Nephron progenitor cell (in vitro differentiated cells): ENCODE results near the gene LRRC45.
A peak's percentile ranks its signal among the peaks of the same experiment; 100 is the strongest.

Source experiments
- DNase-seq: peaks from one replicate; pipeline ENCODE4 v3.0.0; 2021
- H3K27ac Mint-ChIP-seq: 2 replicates; pipeline ENCODE4 v1.8.0; 2021; ENCODE audit warnings: mild to moderate bottlenecking, moderate library complexity, mixed read lengths
- H3K27me3 Mint-ChIP-seq: 2 replicates; pipeline ENCODE4 v1.8.0; 2021; ENCODE audit warnings: mild to moderate bottlenecking, low read depth, mixed read lengths; ENCODE audit not compliant: poor library complexity
- H3K36me3 Mint-ChIP-seq: 2 replicates; pipeline ENCODE4 v1.8.0; 2021; ENCODE audit warnings: low read depth, mixed read lengths
- H3K4me1 Mint-ChIP-seq: 2 replicates; pipeline ENCODE4 v1.8.0; 2021; ENCODE audit warnings: mixed read lengths
- H3K4me3 Mint-ChIP-seq: 2 replicates; pipeline ENCODE4 v1.8.0; 2021; ENCODE audit warnings: mild to moderate bottlenecking, moderate library complexity, mixed read lengths
- H3K9me3 Mint-ChIP-seq: 2 replicates; pipeline ENCODE4 v1.8.0; 2021; ENCODE audit warnings: mild to moderate bottlenecking, moderate library complexity, mixed read lengths
- TF ChIP-seq, protein P1 (sequence below): fragments of 200-600 bp; sonication (generic); IDR thresholded peaks from 2 replicates; pipeline ENCODE4 v1.5.0; 2021; ENCODE audit warnings: antibody characterized with exemption

Gene LRRC45

DNA sequence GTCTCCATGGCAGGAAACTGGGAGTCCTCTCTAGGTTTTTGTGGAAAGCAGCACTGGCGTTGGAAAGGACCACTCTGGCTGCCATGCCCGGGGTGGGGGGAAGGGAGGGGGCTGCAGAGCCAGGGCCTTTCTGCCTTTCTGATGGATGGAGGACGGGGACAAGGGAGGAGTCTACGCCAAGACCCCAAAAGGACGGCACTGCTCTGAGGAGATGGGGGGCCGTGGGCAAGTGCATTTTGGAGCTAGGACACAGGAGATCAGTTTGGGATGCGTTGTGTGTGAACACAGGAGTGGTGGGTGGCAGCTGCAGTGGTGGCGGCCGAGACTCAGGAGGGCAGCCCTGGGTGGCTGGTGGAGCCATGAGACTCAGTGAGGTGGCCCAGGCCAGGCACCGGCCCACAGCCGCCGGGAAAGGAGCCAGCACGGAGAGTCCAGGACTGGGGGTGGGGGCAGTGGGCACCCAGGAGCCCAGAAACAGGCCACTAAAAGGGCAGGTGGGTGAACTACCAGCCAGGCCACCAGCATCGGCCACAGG, 2.5 kb upstream of the LRRC45 start:
- H3K27me3 Mint-ChIP-seq = no peaks in the 10 kb centered on the region
- TF ChIP-seq, protein P1, sequence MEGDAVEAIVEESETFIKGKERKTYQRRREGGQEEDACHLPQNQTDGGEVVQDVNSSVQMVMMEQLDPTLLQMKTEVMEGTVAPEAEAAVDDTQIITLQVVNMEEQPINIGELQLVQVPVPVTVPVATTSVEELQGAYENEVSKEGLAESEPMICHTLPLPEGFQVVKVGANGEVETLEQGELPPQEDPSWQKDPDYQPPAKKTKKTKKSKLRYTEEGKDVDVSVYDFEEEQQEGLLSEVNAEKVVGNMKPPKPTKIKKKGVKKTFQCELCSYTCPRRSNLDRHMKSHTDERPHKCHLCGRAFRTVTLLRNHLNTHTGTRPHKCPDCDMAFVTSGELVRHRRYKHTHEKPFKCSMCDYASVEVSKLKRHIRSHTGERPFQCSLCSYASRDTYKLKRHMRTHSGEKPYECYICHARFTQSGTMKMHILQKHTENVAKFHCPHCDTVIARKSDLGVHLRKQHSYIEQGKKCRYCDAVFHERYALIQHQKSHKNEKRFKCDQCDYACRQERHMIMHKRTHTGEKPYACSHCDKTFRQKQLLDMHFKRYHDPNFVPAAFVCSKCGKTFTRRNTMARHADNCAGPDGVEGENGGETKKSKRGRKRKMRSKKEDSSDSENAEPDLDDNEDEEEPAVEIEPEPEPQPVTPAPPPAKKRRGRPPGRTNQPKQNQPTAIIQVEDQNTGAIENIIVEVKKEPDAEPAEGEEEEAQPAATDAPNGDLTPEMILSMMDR = no peak
- no peak overlapping the region for H3K4me3 Mint-ChIP-seq
- no peaks in the 10 kb centered on the region for H3K36me3 Mint-ChIP-seq
- H3K4me1 Mint-ChIP-seq = peaks cover 31% of the 10 kb centered on the region
- H3K9me3 Mint-ChIP-seq = no peaks in the 10 kb centered on the region
- H3K27ac Mint-ChIP-seq = no peak overlapping the region
- no peak for DNase-seq

DNA sequence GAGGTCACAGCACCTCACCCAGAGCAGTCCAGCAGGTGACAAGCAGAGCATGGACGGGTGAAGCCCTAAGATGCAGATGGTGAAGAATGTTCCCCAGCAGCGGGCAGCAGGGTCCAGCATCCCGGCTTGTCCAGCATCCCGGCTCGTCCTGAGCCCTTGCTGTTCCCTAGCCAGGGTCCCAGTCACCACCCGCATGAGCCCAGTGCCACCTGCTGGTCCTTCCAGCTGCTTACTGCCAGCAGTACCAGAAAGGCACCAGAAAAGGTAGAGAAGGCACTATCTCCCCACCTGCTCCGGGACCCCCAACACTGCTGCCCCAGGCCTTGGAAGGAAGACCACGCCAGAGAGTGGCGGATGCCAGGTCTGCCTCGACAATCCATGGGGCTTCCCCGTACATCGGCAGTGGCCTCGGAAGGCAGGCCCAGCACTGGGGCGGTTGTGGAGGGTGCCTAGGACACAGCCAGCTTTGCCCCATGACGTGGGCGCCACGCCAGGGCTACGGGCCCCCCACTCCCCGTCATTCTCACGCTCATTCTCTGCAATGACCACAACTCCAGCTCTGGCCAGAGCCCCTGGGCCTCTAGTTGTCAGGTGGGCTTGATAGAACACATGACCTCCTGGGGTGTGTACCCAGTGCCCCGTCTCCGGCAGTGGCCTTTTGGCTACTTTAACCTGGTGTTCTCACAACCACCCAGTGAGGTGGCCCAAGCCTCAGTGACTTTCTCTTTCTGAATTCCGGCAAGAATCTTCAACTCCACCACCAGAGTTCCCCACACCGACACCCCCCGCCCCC, 1.8 kb upstream of the LRRC45 start:
- no peak overlapping the region for H3K27ac Mint-ChIP-seq
- TF ChIP-seq, protein P1 = peak; percentile 52
- H3K27me3 Mint-ChIP-seq = no peaks in the 10 kb centered on the region
- no peaks in the 10 kb centered on the region for H3K9me3 Mint-ChIP-seq
- H3K4me3 Mint-ChIP-seq = peak overlapping the region; percentile 82
- H3K36me3 Mint-ChIP-seq = no peaks in the 10 kb centered on the region
- peaks cover 31% of the 10 kb centered on the region for H3K4me1 Mint-ChIP-seq
- peak; percentile 70 for DNase-seq

GRCh38 chr17:82021900-82022309, 1.2 kb upstream of the LRRC45 start:
- peaks cover 31% of the 10 kb centered on the region for H3K4me1 Mint-ChIP-seq

DNA sequence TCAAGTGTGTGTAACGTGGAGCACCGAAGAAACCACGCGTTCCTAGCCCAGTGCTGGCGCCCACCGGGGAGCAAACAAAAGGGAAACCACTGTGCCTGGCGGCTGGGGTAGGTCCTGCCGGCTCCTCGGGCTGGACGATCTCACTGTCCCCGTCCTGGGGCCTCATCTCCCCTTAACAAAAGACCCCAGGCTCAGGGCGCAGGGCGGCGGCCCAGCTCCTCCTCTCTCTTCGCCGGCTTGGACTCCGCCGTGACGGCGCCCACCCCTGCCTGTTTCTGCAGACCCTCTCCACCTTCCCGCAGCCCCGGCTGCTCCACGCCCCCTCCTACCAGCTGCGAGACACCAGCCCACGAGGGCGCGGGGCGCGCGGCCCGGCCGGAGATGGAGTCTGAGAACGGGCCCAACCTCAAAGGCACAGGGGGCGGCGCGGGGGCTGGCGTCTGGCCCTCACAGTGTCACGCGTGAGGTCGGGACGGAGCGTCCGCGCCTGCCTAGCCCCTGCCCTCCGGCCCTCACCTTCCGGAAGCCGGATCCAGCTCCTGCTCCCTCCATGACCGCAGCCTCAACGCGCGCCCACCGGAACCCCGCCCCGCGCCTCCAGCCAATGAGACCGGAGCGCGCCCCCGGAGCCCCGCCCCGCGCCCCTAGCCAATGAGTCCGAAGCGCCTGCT, 660 bp upstream of the LRRC45 start, which contains the start of gene CENPX:
CENPX (minus strand) TSS at position 569 of the 671 bp plus-strand sequence; CDS start at position 552, 17 bp downstream.
- peak within 1 kb of the TSS; percentile 82 for H3K4me3 Mint-ChIP-seq
- H3K27ac Mint-ChIP-seq = no peak within 1 kb of the TSS
- no peaks in the 10 kb centered on the region for H3K36me3 Mint-ChIP-seq
- peaks cover 31% of the 10 kb centered on the region for H3K4me1 Mint-ChIP-seq
- no peaks in the 10 kb centered on the region for H3K9me3 Mint-ChIP-seq
- DNase-seq = no peak
- TF ChIP-seq, protein P1 = no peak
- H3K27me3 Mint-ChIP-seq = no peaks in the 10 kb centered on the region

More at GRCh38 chr17:82021900-82022309, 1.2 kb upstream of the LRRC45 start:
- Mint-ChIP-seq H3K27me3 (no peaks in the 10 kb centered on the region), H3K27ac (no peak overlapping the region), H3K36me3 (no peaks in the 10 kb centered on the region), H3K9me3 (no peaks in the 10 kb centered on the region), H3K4me3 (peak overlapping the region; percentile 82)
- DNase-seq = no peak
- TF ChIP-seq, protein P1 = no peak

- H3K4me1 Mint-ChIP-seq = peaks cover 26% of the 10 kb centered on the region
- TF ChIP-seq, protein P1 = no peak
These were observed 539 bp downstream of the LRRC45 start for GRCh38 chr17:82023447-82024241.

More at GRCh38 chr17:82023447-82024241, 539 bp downstream of the LRRC45 start:
- H3K27me3 Mint-ChIP-seq = peaks cover 3% of the 10 kb centered on the region
- H3K27ac Mint-ChIP-seq = no peak overlapping the region
- DNase-seq = peak; percentile 47
- H3K9me3 Mint-ChIP-seq = no peaks in the 10 kb centered on the region
- H3K36me3 Mint-ChIP-seq = no peaks in the 10 kb centered on the region
- H3K4me3 Mint-ChIP-seq = peak overlapping the region; percentile 80
